AG10803 (cell line): Measurements from ENCODE around the gene TMEM109.

Source experiments
- DNase-seq: peaks from one replicate; pipeline ENCODE4 v3.0.0; 2010; ENCODE audit warnings: low read depth
- H3K4me3 ChIP-seq: 2 replicates; pipeline ENCODE4 v1.5.1; 2011; ENCODE audit warnings: mild to moderate bottlenecking, low read length, control low read depth
- TF ChIP-seq, protein P1 (sequence below): conservative IDR thresholded peaks from 2 replicates; pipeline ENCODE4 v1.5.1; 2011; ENCODE audit warnings: mild to moderate bottlenecking, low read length, control low read depth, inconsistent platforms

Gene TMEM109, protein sequence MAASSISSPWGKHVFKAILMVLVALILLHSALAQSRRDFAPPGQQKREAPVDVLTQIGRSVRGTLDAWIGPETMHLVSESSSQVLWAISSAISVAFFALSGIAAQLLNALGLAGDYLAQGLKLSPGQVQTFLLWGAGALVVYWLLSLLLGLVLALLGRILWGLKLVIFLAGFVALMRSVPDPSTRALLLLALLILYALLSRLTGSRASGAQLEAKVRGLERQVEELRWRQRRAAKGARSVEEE

DNA sequence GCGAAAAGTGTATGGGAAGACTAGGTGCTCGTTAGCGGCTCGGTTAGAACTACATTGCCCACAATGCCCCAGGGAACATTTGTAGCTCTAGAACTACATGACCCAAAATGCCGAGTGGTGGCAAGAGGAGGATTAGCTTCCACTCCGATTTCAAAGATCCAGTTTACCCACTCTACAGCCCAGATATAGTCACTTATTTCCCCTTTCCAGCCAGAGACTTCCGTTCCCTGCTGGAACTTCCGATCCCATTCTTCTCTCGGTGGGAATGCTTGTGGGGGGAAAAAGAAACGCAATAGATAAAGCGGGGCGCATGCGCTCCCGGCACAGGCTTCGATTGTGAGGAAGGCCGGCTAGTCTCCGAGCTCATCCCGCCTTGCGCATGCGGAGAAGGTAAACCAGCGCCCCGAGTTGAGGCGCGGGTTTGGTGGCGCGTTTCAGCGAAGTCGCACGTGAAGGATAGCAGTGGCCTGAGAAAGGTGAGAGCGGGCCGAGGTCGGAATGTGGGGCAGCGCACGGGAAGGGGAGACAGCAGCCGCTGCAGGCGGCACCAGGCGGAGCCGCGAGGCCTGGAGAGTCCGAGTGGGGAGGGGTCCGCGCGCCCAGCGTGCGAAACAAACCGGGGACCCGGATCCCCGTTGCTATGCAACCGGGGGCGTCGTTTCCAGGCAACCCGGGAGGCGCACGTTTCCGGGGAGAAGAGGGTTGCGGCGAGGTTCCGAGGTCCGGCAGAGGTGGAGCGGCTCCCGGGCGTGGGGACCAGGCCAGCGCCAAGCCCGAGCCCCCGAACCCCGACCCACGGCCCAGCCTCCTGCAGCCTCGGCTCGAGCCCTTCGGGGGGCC is at the start of gene TMEM109:
Gene TMEM109, plus strand, starts transcription at position 366 of the 840 bp plus-strand sequence. CDS start 5,536 bp downstream, outside the sequence.
- H3K4me3 ChIP-seq, result peak within 1 kb of the TSS; percentile 72
- peak; percentile 84 for DNase-seq
- TF ChIP-seq, protein P1, sequence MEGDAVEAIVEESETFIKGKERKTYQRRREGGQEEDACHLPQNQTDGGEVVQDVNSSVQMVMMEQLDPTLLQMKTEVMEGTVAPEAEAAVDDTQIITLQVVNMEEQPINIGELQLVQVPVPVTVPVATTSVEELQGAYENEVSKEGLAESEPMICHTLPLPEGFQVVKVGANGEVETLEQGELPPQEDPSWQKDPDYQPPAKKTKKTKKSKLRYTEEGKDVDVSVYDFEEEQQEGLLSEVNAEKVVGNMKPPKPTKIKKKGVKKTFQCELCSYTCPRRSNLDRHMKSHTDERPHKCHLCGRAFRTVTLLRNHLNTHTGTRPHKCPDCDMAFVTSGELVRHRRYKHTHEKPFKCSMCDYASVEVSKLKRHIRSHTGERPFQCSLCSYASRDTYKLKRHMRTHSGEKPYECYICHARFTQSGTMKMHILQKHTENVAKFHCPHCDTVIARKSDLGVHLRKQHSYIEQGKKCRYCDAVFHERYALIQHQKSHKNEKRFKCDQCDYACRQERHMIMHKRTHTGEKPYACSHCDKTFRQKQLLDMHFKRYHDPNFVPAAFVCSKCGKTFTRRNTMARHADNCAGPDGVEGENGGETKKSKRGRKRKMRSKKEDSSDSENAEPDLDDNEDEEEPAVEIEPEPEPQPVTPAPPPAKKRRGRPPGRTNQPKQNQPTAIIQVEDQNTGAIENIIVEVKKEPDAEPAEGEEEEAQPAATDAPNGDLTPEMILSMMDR, result no peak

DNA sequence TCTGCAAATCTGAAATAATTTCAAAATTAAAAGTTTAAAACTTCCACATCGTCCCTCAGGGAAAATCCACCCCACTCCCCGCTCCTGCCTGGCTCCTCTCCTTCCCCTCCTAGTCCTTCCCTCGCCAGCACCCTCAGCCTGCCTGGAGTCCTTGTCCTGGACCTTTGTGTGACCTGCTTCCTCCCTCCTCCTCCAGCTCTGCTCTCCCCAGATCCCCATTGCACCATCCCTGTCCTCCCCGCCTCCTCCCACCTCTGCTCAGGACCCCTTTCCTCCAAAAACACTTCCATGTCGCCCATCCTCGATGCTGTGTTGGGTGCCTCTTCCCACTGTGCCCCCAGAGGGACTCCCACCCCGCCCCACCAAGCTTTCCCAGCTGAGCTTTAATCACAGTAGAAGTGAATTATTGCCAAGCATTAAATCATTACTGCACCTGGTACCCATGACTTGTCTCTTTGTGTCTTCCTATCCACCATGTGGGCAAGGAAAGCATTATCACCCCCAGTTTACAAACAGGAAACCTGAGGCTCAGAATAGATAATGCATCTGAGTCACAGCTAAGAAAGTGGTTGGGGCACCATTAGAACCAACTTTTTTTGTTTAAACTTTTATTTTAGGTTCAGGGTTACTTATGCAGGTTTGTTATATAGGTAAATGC is 49.0 kb upstream of the TMEM109 start:
- no peak for DNase-seq
- TF ChIP-seq, protein P1, result no peak
- no peak overlapping the region for H3K4me3 ChIP-seq

DNA sequence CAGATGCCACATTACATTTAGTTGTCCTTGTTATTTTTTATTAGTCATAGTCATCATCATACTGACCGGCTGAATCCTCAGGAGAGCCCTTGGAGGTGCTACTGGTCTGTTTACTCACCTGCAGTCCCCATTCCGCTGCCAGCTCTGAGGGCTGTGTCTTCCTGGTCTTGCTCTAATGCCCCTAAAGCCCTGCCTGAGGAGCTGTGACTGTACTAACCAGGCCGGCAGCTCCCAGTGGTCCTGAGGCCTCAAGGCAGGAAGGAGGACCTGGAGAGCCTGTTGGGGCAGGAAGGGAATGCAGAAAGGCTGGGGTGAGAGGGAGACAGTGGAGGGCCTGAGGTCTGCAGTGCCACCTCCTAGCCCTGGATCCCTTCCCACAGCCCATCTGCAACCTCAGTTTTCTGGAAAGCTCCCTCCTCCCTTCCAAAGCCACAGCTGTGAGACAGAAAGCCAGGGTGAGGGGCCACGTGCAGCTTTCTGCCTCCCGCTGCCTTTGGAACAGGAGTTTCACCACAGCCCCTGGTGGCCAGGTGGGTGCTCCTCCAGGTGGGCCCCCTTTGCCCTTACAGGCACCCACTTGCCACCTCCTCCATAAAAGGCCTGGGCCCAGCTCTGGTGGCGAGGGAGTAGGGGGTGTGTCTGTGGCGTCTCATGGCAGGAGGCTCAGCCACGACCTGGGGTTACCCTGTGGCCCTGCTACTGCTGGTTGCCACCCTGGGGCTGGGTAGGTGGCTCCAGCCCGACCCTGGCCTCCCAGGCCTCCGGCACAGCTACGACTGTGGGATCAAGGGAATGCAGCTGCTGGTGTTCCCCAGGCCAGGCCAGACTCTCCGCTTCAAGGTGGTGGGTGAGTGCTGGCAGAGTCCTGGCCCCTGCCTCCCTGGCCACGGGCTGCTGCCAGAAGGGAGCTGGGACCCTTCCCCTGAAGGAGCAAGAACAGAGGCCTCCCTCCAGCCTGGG is 46.8 kb upstream of the TMEM109 start, which contains the start of gene ZP1:
Gene ZP1, plus strand, starts transcription at position 632 of the 960 bp plus-strand sequence. Its CDS starts 20 bp downstream, at position 652.
- H3K4me3 ChIP-seq, result no peak within 1 kb of the TSS
- no peak for DNase-seq
- TF ChIP-seq, protein P1, result no peak

DNA sequence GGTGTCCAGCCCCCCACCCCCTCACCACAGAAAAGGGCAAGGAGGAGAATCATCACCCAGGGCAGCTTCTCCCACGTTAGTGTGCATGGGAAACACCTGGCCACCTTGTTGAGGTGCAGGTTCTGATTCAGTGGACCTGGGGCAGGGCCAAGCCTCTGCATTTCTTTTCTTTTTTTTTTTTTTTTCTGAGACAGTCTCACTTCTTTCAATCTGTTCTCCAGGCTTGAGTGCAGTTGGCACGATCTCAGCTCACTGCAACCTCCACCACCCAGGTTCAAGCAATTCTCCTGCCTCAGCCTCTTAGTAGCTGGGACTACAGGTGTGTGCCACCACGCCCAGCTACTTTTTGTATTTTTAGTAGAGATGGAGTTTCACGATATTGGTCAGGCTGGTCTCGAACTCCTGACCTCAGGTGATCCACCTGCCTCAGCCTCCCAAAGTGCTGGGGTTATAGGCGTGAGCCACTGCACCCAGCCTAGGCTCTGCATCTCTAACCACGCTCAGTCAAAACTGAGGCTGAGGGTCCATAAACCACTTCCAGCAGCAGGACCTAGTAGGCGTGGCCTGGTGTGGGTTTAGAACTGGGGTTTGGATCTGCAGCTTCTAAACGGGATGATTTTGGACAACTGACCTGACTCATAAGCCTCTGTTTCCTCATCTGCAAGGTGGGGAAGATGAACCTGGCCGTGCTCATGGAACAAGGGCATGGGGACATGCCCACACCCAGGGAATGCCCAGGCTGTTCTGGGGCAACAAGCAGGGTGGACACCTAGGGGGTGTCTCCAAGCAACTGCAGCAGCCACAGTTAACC is 45.9 kb upstream of the TMEM109 start:
- no peak for DNase-seq
- TF ChIP-seq, protein P1, result no peak
- H3K4me3 ChIP-seq, result no peak overlapping the region

DNA sequence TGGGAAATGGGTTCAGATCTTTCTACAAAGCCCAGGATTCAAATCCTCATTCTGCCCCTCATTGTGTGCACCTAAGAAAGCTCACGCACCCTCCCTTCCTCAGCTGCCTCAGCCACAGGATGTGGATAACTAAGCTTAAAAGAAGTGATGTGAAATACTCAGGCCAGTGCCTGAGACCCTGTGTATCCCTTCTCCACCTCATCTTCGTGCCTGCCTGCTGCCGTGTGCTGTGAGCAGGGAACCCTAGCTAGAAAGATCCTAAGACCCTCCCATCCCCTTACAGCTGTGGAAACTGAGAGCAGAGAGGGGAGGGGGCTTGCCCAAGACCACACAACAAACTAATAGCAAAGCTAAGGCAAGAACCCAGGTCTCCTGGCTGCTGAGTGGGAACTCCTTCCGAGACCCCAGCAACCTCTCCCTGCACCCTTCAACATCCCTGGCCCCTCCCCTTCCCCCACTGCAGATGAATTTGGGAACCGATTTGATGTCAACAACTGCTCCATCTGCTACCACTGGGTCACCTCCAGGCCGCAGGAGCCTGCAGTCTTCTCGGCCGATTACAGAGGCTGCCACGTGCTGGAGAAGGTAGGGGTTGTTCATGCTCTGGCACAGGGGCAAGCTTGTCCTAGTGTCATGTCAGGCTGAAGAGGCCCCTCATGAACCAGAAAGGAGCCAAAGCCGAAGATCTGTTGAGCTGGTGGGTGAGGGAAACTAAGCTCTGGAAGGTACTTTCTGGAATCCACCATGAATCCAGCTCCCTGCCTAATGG is 45.1 kb upstream of the TMEM109 start:
- TF ChIP-seq, protein P1, result no peak
- no peak overlapping the region for H3K4me3 ChIP-seq
- no peak for DNase-seq
